HepG2 (cell line): ENCODE measurements around the gene PSENEN. TPM values are rescaled to one million over a fixed set of nuclear protein-coding genes. Genes with fewer than 3 reads are reported as not detected.
A peak's percentile ranks its signal among the peaks of the same experiment; 100 is the strongest.

Source experiments
- CBX1 ChIP-seq: IDR thresholded peaks from one replicate; pipeline ENCODE4 v1.6.1; 2016; ENCODE audit warnings: antibody characterized with exemption, low read depth
- GZF1 ChIP-seq: sonication (generic); formaldehyde crosslinking; IDR thresholded peaks from 2 replicates; pipeline ENCODE4 v1.5.1; 2020; ENCODE audit warnings: mild to moderate bottlenecking, missing genetic modification reagents
- KDM5A ChIP-seq: fragments of 200-600 bp; sonication (generic); IDR thresholded peaks from 2 replicates; pipeline ENCODE4 v1.7.0; 2018; ENCODE audit warnings: antibody characterized with exemption, mild to moderate bottlenecking, low read length, borderline replicate concordance
- MAX ChIP-seq: IDR thresholded peaks from 2 replicates; pipeline ENCODE4 v1.6.1; 2012; ENCODE audit warnings: inconsistent platforms
- NFRKB ChIP-seq: fragments of 450-650 bp; IDR thresholded peaks from 2 replicates; pipeline ENCODE4 v1.6.1; 2017
- POLR2AphosphoS5 ChIP-seq: IDR thresholded peaks from 2 replicates; pipeline ENCODE4 v1.6.1; 2012; ENCODE audit warnings: low read depth, low read length
- SAFB2 ChIP-seq: sonication (generic); formaldehyde crosslinking; IDR thresholded peaks from 2 replicates; pipeline ENCODE4 v1.5.1; 2020; ENCODE audit warnings: missing genetic modification reagents, low read depth, mild to moderate bottlenecking, borderline replicate concordance
- SIN3A ChIP-seq: IDR thresholded peaks from 2 replicates; pipeline ENCODE4 v1.6.1; 2011; ENCODE audit warnings: low read depth, mild to moderate bottlenecking, control low read depth, low read length, borderline replicate concordance
- SMAD1 ChIP-seq: sonication (generic); formaldehyde crosslinking; IDR thresholded peaks from 2 replicates; pipeline ENCODE4 v1.4.0; 2020; ENCODE audit warnings: missing genetic modification reagents, low read depth, mild to moderate bottlenecking, borderline replicate concordance
- XRCC5 ChIP-seq: fragments of 200-400 bp; formaldehyde crosslinking; optimal IDR thresholded peaks from 2 replicates; pipeline ENCODE3; 2017; ENCODE audit warnings: mild to moderate bottlenecking, low read length
- ZBTB3 ChIP-seq: sonication (generic); formaldehyde crosslinking; IDR thresholded peaks from 2 replicates; pipeline ENCODE4 v1.4.0; 2020; ENCODE audit warnings: low read depth, mild to moderate bottlenecking, moderate library complexity, missing genetic modification reagents, borderline replicate concordance
- ZBTB7A ChIP-seq: sonication (generic); formaldehyde crosslinking; IDR thresholded peaks from 2 replicates; pipeline ENCODE4 v1.8.0; 2022; ENCODE audit warnings: mild to moderate bottlenecking, missing genetic modification reagents
- ZC3H13 ChIP-seq: sonication (generic); formaldehyde crosslinking; IDR thresholded peaks from 2 replicates; pipeline ENCODE4 v1.8.1; 2023; ENCODE audit warnings: mild to moderate bottlenecking, missing genetic modification reagents, moderate library complexity
- ZFAT ChIP-seq: sonication (generic); formaldehyde crosslinking; conservative IDR thresholded peaks from 2 replicates; pipeline ENCODE4 v1.8.1; 2023; ENCODE audit warnings: missing genetic modification reagents, inconsistent platforms
- ZNF260 ChIP-seq: sonication (generic); formaldehyde crosslinking; IDR thresholded peaks from 2 replicates; pipeline ENCODE4 v1.4.0; 2020; ENCODE audit warnings: missing genetic modification reagents, low read depth, mild to moderate bottlenecking, borderline replicate concordance
- ZNF30 ChIP-seq: sonication (generic); formaldehyde crosslinking; IDR thresholded peaks from 2 replicates; pipeline ENCODE4 v1.5.0; 2020; ENCODE audit warnings: mild to moderate bottlenecking, missing genetic modification reagents
- ZNF629 ChIP-seq: sonication (generic); formaldehyde crosslinking; conservative IDR thresholded peaks from 2 replicates; pipeline ENCODE4 v1.5.0; 2020; ENCODE audit warnings: missing genetic modification reagents
- ZNF790 ChIP-seq: sonication (generic); formaldehyde crosslinking; IDR thresholded peaks from 2 replicates; pipeline ENCODE4 v1.8.0; 2022; ENCODE audit warnings: missing genetic modification reagents, mild to moderate bottlenecking, borderline replicate concordance
- ZSCAN12 ChIP-seq: sonication (generic); formaldehyde crosslinking; IDR thresholded peaks from 2 replicates; pipeline ENCODE4 v1.9.0; 2021; ENCODE audit warnings: mild to moderate bottlenecking, missing genetic modification reagents
- ZSCAN5A ChIP-seq: sonication (generic); formaldehyde crosslinking; IDR thresholded peaks from 2 replicates; pipeline ENCODE4 v1.8.0; 2022; ENCODE audit warnings: mild to moderate bottlenecking, missing genetic modification reagents, borderline replicate concordance
- polyA plus RNA-seq, 8 experiments: library from polyadenylated mRNA; depleted of rRNA in 3 of 8; stranded (reverse) in 7 of 8; unstranded in 1 of 8; fragments of >200 nt; fragmentation: Illumina TruSeq in 4 of 8; extraction: Trizol in 4 of 8; gene quantifications; 2 replicates each; pipeline versions ENCODE4 v1.2.1 to v1.2.3, GENCODE V29; 2011 to 2016; ENCODE audit warnings: low read depth in 4 of 8, missing spikeins in 1 of 8, mixed read lengths in 1 of 8; ENCODE audit not compliant: insufficient read depth in 1 of 8
- total RNA-seq, 5 experiments: library from RNA; depleted of rRNA; stranded (reverse); fragments of >200 nt; fragmentation: Illumina TruSeq; extraction: Trizol; gene quantifications; 2 replicates each; pipeline ENCODE4 v1.2.3, GENCODE V29; 2016; ENCODE audit warnings: low read depth in 1 of 5
- TF ChIP-seq, protein P1 (sequence below): sonication (generic); formaldehyde crosslinking; IDR thresholded peaks from 2 replicates; pipeline ENCODE4 v1.4.0; 2020; ENCODE audit warnings: missing genetic modification reagents
- TF ChIP-seq, protein P2 (sequence below): sonication (generic); formaldehyde crosslinking; IDR thresholded peaks from 2 replicates; pipeline ENCODE4 v1.9.0; 2022; ENCODE audit warnings: missing genetic modification reagents, mild to moderate bottlenecking, borderline replicate concordance
- TF ChIP-seq, protein P3 (sequence below): fragments of 450-650 bp; IDR thresholded peaks from 2 replicates; pipeline ENCODE4 v1.6.1; 2016

The PSENEN gene
- total and polyA plus RNA-seq, 2 of the 13 experiments (the other 11 are each of a cell fraction or from before 2014, with no cell fraction given), result 16.9 to 34.2 TPM

DNA sequence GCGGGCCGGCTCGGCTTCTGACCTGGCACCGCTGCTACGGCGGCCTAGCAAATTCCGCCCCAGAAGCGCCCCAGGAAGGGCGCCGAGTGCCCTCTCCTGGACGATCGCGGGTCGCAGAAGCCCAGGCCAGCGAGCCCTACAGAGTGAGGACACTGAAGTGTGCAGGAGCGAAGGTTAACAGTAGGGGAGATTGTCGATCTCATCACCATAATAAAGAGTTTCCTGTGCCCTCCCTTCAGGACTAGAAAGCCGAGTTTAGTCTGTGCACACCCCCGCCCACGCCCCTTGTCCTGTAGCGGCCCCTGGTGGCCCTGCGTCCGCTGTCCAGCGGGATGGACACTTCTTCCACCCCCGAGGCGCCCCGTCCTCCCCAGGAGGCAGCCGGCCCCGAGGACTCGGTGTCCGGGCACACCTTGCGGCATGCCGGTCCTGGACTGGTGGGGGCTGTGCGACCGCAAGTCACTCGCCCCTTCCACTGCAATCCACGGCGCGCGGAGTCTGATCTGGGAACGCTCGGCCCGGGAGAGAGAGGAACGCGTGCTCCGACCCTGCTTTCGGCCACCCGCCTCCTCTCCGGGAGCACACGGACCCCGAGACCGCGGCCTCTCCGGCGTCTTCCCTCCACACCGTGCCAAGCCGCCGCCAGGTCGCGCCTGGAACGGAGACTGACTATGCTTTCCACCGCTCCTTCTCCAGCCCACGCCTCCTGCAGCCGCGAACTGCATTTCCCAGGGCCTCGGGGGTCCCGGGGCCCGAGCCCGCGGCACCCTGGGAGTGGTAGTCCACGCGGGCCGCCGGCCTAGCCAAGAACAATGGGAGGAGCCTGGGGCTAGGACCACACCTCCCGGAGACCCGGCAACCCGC lies 28.4 kb upstream of the PSENEN start (continued):
- TF ChIP-seq, protein P1, sequence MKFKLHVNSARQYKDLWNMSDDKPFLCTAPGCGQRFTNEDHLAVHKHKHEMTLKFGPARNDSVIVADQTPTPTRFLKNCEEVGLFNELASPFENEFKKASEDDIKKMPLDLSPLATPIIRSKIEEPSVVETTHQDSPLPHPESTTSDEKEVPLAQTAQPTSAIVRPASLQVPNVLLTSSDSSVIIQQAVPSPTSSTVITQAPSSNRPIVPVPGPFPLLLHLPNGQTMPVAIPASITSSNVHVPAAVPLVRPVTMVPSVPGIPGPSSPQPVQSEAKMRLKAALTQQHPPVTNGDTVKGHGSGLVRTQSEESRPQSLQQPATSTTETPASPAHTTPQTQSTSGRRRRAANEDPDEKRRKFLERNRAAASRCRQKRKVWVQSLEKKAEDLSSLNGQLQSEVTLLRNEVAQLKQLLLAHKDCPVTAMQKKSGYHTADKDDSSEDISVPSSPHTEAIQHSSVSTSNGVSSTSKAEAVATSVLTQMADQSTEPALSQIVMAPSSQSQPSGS (CRISPR knock-in tag), result no peak
- peak; percentile 14 for TF ChIP-seq XRCC5
- TF ChIP-seq ZNF629, result no peak; the same call in 1 of the 2 replicates
- no peak for TF ChIP-seq ZNF260 (CRISPR knock-in tag)
- TF ChIP-seq ZBTB7A, result peak; percentile 68; the same call in 1 of the 2 replicates
- peak; percentile 81 for TF ChIP-seq KDM5A
- TF ChIP-seq ZNF790 (CRISPR knock-in tag), result peak; percentile 72; the same call in 1 of the 2 replicates
- 0 out of 2 replicates have a peak, but pooled peaks have one; percentile 3 for TF ChIP-seq ZBTB3
- TF ChIP-seq SAFB2 (CRISPR knock-in tag), result peak; percentile 8; the same call in 1 of the 2 replicates
- TF ChIP-seq ZSCAN12 (CRISPR knock-in tag), result peak; percentile 76; the same call in 1 of the 2 replicates
- peak; percentile 59; the same call in 1 of the 2 replicates for TF ChIP-seq ZFAT (CRISPR knock-in tag)
- TF ChIP-seq, protein P2, sequence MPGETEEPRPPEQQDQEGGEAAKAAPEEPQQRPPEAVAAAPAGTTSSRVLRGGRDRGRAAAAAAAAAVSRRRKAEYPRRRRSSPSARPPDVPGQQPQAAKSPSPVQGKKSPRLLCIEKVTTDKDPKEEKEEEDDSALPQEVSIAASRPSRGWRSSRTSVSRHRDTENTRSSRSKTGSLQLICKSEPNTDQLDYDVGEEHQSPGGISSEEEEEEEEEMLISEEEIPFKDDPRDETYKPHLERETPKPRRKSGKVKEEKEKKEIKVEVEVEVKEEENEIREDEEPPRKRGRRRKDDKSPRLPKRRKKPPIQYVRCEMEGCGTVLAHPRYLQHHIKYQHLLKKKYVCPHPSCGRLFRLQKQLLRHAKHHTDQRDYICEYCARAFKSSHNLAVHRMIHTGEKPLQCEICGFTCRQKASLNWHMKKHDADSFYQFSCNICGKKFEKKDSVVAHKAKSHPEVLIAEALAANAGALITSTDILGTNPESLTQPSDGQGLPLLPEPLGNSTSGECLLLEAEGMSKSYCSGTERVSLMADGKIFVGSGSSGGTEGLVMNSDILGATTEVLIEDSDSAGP (CRISPR knock-in tag), result peak; percentile 85; the same call in 1 of the 2 replicates
- TF ChIP-seq, protein P3, sequence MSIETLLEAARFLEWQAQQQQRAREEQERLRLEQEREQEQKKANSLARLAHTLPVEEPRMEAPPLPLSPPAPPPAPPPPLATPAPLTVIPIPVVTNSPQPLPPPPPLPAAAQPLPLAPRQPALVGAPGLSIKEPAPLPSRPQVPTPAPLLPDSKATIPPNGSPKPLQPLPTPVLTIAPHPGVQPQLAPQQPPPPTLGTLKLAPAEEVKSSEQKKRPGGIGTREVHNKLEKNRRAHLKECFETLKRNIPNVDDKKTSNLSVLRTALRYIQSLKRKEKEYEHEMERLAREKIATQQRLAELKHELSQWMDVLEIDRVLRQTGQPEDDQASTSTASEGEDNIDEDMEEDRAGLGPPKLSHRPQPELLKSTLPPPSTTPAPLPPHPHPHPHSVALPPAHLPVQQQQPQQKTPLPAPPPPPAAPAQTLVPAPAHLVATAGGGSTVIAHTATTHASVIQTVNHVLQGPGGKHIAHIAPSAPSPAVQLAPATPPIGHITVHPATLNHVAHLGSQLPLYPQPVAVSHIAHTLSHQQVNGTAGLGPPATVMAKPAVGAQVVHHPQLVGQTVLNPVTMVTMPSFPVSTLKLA, result peak; percentile 33
- TF ChIP-seq MAX, result peak; percentile 36
- TF ChIP-seq ZNF30 (CRISPR knock-in tag), result no peak
- TF ChIP-seq SMAD1 (CRISPR knock-in tag), result no peak; the same call in 1 of the 2 replicates
- TF ChIP-seq CBX1, result no peak
- 0 out of 2 replicates have a peak, but pooled peaks have one; percentile 57 for TF ChIP-seq ZSCAN5A (CRISPR knock-in tag)
- no peak for TF ChIP-seq NFRKB
- peak; percentile 58; the same call in 1 of the 2 replicates for TF ChIP-seq SIN3A
- TF ChIP-seq POLR2AphosphoS5, result peak; percentile 54; the same call in 1 of the 2 replicates
- TF ChIP-seq GZF1, result no peak
- 0 out of 2 replicates have a peak, but pooled peaks have one; percentile 7 for TF ChIP-seq ZC3H13 (CRISPR knock-in tag)
